Caco-2 (cell line): ENCODE results near the gene CEBPZOS. TPM values are rescaled to one million over a fixed set of nuclear protein-coding genes. Genes with fewer than 3 reads are reported as not detected.

ENCODE experiments used
- BruUV-seq: library from RNA; stranded (reverse); fragments of 400-500 nt; replicated peaks from 2 replicates; lab custom pipeline; 2021; lab: Mats Ljungman, UMichigan
- CTCF ChIA-PET: fragments of 300-600 bp; sonication (Branson Sonifier 250); formaldehyde crosslinking; loops from one replicate; lab custom pipeline; 2022; ENCODE audit warnings: antibody characterized with exemption; lab: Charles Lee
- POLR2A ChIA-PET: fragments of 300-600 bp; sonication (Branson Sonifier 250); formaldehyde crosslinking; loops from one replicate; lab custom pipeline; 2022; ENCODE audit warnings: antibody characterized with exemption; lab: Charles Lee
- DNase-seq, 2 experiments: peaks; one replicate each; pipeline versions ENCODE4 v3.0.0 to v3.0.0-alpha.2; 2020 to 2022
- H3K27me3 ChIP-seq: replicated peaks from 2 replicates; pipeline ENCODE4 v1.6.0; 2011; ENCODE audit warnings: low read length; ENCODE audit not compliant: control insufficient read depth, insufficient read depth
- H3K36me3 ChIP-seq: 2 replicates; pipeline ENCODE4 v1.5.1; 2011; ENCODE audit warnings: low read length; ENCODE audit not compliant: control insufficient read depth, insufficient read depth
- H3K4me1 ChIP-seq: fragments of 250-450 bp; sonication (Bioruptor Pico); 2 replicates; pipeline ENCODE4 v1.5.1; 2020; ENCODE audit warnings: mild to moderate bottlenecking
- H3K4me3 ChIP-seq: 2 replicates; pipeline ENCODE4 v1.5.1; 2011; ENCODE audit warnings: low read depth, mild to moderate bottlenecking, control low read depth, low read length
- H3K9me3 ChIP-seq: fragments of 250-450 bp; sonication (Bioruptor Pico); 2 replicates; pipeline ENCODE4 v1.5.1; 2020; ENCODE audit warnings: mild to moderate bottlenecking, moderate library complexity
- H3K27ac Mint-ChIP-seq: one replicate; pipeline ENCODE4 v1.8.0; 2022; ENCODE audit warnings: mixed read lengths; ENCODE audit not compliant: unreplicated experiment
- H3K27me3 Mint-ChIP-seq: one replicate; pipeline ENCODE4 v1.8.0; 2022; ENCODE audit warnings: mixed read lengths; ENCODE audit not compliant: insufficient read depth, unreplicated experiment
- H3K36me3 Mint-ChIP-seq: one replicate; pipeline ENCODE4 v1.8.0; 2022; ENCODE audit warnings: mild to moderate bottlenecking, mixed read lengths; ENCODE audit not compliant: insufficient read depth, unreplicated experiment
- H3K4me1 Mint-ChIP-seq: one replicate; pipeline ENCODE4 v1.8.0; 2022; ENCODE audit warnings: low read depth, mixed read lengths; ENCODE audit not compliant: unreplicated experiment
- H3K4me3 Mint-ChIP-seq: one replicate; pipeline ENCODE4 v1.8.0; 2022; ENCODE audit warnings: mild to moderate bottlenecking, moderate library complexity, mixed read lengths; ENCODE audit not compliant: unreplicated experiment
- H3K9me3 Mint-ChIP-seq: one replicate; pipeline ENCODE4 v1.8.0; 2022; ENCODE audit warnings: mixed read lengths; ENCODE audit not compliant: unreplicated experiment
- CTCF ChIP-seq, 2 experiments: fragments of 200-600 bp in 1 of 2; IDR thresholded peaks; 1 replicate in 1 of 2; 2 replicates in 1 of 2; pipeline versions ENCODE4 v1.5.1 to v1.8.0; 2011 to 2022; ENCODE audit warnings: antibody characterized with exemption in 1 of 2, control low read depth in 1 of 2, inconsistent platforms in 1 of 2, low read depth in 1 of 2, low read length in 1 of 2, mild to moderate bottlenecking in 1 of 2, moderate library complexity in 1 of 2; ENCODE audit not compliant: insufficient read depth in 1 of 2, severe bottlenecking in 1 of 2, unreplicated experiment in 1 of 2
- intact Hi-C: fragments of 100-400 bp; cut with micrococcal nuclease; formaldehyde crosslinking; loops from one replicate; pipeline ENCODE4 v1.10.0; 2022; ENCODE audit not compliant: unreplicated experiment
- total RNA-seq: library from RNA; stranded (reverse); gene quantifications from 2 replicates; pipeline ENCODE4 v1.2.3, GENCODE V29; 2022

CEBPZOS gene
- total RNA-seq, 1 experiment from 2014 or later: 56.0 TPM

GRCh38 chr2:37167636-37168180 lies 28.6 kb upstream of the CEBPZOS start:
- H3K27me3 ChIP-seq: no peaks in the 10 kb centered on the region
- H3K4me3 Mint-ChIP-seq: no peak overlapping the region

GRCh38 chr2:37168217-37168981 lies 27.9 kb upstream of the CEBPZOS start:
- Mint-ChIP-seq H3K9me3 (peaks cover 20% of the 10 kb centered on the region), H3K27ac (no peak overlapping the region), H3K27me3 (no peaks in the 10 kb centered on the region), H3K36me3 (peaks cover 5% of the 10 kb centered on the region), H3K4me3 (no peak overlapping the region), H3K4me1 (no peaks in the 10 kb centered on the region)
- peaks cover 21% of the 10 kb centered on the region for H3K4me1 ChIP-seq
- BruUV-seq: no TSS peak
- H3K27me3 ChIP-seq: no peaks in the 10 kb centered on the region
- intact Hi-C loops: loop anchor here (1.0 kb wide), 4 partner anchors 12 to 95 kb away; partner anchors contain the start of gene EIF2AK2
- POLR2A ChIA-PET: no interaction called here
- TF ChIP-seq CTCF (IDR thresholded peaks at IDR 0.05; ENCODE audit: insufficient read depth in 1 of 2, low read depth in 1 of 2, low read length in 1 of 2, severe bottlenecking in 1 of 2, unreplicated experiment in 1 of 2): peak; percentile 72 to 79
- CTCF ChIA-PET: no interaction called here
- H3K9me3 ChIP-seq: peaks cover 8% of the 10 kb centered on the region; the same call in 1 of the 2 replicates
- H3K36me3 ChIP-seq: no peaks in the 10 kb centered on the region
- DNase-seq: peak in 1 of 2 experiments; percentile 62
- no peak overlapping the region for H3K4me3 ChIP-seq

More at GRCh38 chr2:37167636-37168180, 28.6 kb upstream of the CEBPZOS start:
- no peak for DNase-seq
- no peaks in the 10 kb centered on the region for H3K27me3 Mint-ChIP-seq
- intact Hi-C loops: loop anchor here (1.0 kb wide), 4 partner anchors 11 to 96 kb away; partner anchors contain the start of gene EIF2AK2
- ChIA-PET CTCF (no interaction called here), POLR2A (no interaction called here)
- H3K27ac Mint-ChIP-seq: no peak overlapping the region
- Histone ChIP-seq H3K4me1 (peaks cover 21% of the 10 kb centered on the region), H3K36me3 (no peaks in the 10 kb centered on the region), H3K4me3 (no peak overlapping the region), H3K9me3 (peaks cover 13% of the 10 kb centered on the region)
- H3K4me1 Mint-ChIP-seq: no peaks in the 10 kb centered on the region
- no peaks in the 10 kb centered on the region for H3K36me3 Mint-ChIP-seq
- no peak for TF ChIP-seq CTCF (IDR thresholded peaks at IDR 0.05; ENCODE audit: insufficient read depth in 1 of 2, low read depth in 1 of 2, low read length in 1 of 2, severe bottlenecking in 1 of 2, unreplicated experiment in 1 of 2)
- no TSS peak for BruUV-seq
- peaks cover 20% of the 10 kb centered on the region for H3K9me3 Mint-ChIP-seq

- H3K4me1 ChIP-seq: peaks cover 21% of the 10 kb centered on the region
- ChIA-PET CTCF (no interaction called here), POLR2A (interaction anchor here (0.6 kb wide), 1 partner anchor 22 kb away, joined by 10 read pairs; no protein-coding TSS in a partner anchor)
- no peaks in the 10 kb centered on the region for H3K27me3 ChIP-seq
- Mint-ChIP-seq H3K9me3 (peaks cover 11% of the 10 kb centered on the region), H3K36me3 (peaks cover 5% of the 10 kb centered on the region), H3K27ac (no peak overlapping the region), H3K4me1 (no peaks in the 10 kb centered on the region), H3K4me3 (peak overlapping the region; percentile 63), H3K27me3 (no peaks in the 10 kb centered on the region)
- no TSS peak for BruUV-seq
- no peaks in the 10 kb centered on the region for H3K9me3 ChIP-seq
- H3K4me3 ChIP-seq: 0 out of 2 replicates have a peak overlapping the region, but pooled peaks have one; percentile 2
- no peaks in the 10 kb centered on the region for H3K36me3 ChIP-seq
- no peak for DNase-seq
- no peak for TF ChIP-seq CTCF (IDR thresholded peaks at IDR 0.05; ENCODE audit: insufficient read depth in 1 of 2, low read depth in 1 of 2, low read length in 1 of 2, severe bottlenecking in 1 of 2, unreplicated experiment in 1 of 2)
- intact Hi-C loops: loop anchor here (1.0 kb wide), 1 partner anchor 60 kb away; the partner anchor contains the start of genes CEBPZ and NDUFAF7
These were observed 24.7 kb upstream of the CEBPZOS start for GRCh38 chr2:37171624-37171950.
